ENCODE data around the gene NF1. TPM values are rescaled to one million over a fixed set of nuclear protein-coding genes. Genes with fewer than 3 reads are reported as not detected.

NF1 gene
- total and polyA plus RNA-seq, 2 of the 13 experiments (the other 11 are each of a cell fraction or from before 2014, with no cell fraction given) = 21.5 to 26.5 TPM

GRCh38 chr17:31416503-31416923 lies 321.7 kb downstream of the NF1 start (continued):
- TF ChIP-seq UBTF (CRISPR knock-in tag; IDR thresholded peaks at IDR 0.05) (peak; percentile 33; the same call in 1 of the 2 replicates), HOXA3 (CRISPR knock-in tag; IDR thresholded peaks at IDR 0.05) (no peak), POLR2G (IDR thresholded peaks at IDR 0.05; ENCODE audit: low read depth, low read length) (0 out of 2 replicates have a peak, but pooled peaks have one; percentile 27), ZBTB42 (CRISPR knock-in tag; IDR thresholded peaks at IDR 0.05) (peak; percentile 92), ZFP90 (CRISPR knock-in tag; IDR thresholded peaks at IDR 0.05; ENCODE audit: borderline replicate concordance) (no peak), ZMYM2 (CRISPR knock-in tag; IDR thresholded peaks at IDR 0.05) (no peak), ATRX (CRISPR knock-in tag; IDR thresholded peaks at IDR 0.05; ENCODE audit: borderline replicate concordance) (no peak), SMARCE1 (IDR thresholded peaks at IDR 0.05; ENCODE audit: borderline replicate concordance) (no peak), ZNF614 (CRISPR knock-in tag; IDR thresholded peaks at IDR 0.05; ENCODE audit: borderline replicate concordance) (0 out of 2 replicates have a peak, but pooled peaks have one; percentile 22), ZNF598 (CRISPR knock-in tag; IDR thresholded peaks at IDR 0.05; ENCODE audit: borderline replicate concordance) (no peak), MXI1 (IDR thresholded peaks at IDR 0.05; ENCODE audit: borderline replicate concordance, low read depth, low read length) (no peak), PBX3 (CRISPR knock-in tag; IDR thresholded peaks at IDR 0.05; ENCODE audit: borderline replicate concordance) (no peak), SYNCRIP (IDR thresholded peaks at IDR 0.05; ENCODE audit: insufficient read depth, low read depth, low read length) (no peak), HNF4G (IDR thresholded peaks at IDR 0.05; ENCODE audit: borderline replicate concordance, low read depth, low read length) (peak; percentile 34), HNF4G (CRISPR knock-in tag; IDR thresholded peaks at IDR 0.05; ENCODE audit: borderline replicate concordance, low read depth) (no peak), SPEN (CRISPR knock-in tag; IDR thresholded peaks at IDR 0.05; ENCODE audit: low read depth) (no peak), CSRNP1 (CRISPR knock-in tag; IDR thresholded peaks at IDR 0.05) (no peak)
- TF ChIP-seq, protein P1, sequence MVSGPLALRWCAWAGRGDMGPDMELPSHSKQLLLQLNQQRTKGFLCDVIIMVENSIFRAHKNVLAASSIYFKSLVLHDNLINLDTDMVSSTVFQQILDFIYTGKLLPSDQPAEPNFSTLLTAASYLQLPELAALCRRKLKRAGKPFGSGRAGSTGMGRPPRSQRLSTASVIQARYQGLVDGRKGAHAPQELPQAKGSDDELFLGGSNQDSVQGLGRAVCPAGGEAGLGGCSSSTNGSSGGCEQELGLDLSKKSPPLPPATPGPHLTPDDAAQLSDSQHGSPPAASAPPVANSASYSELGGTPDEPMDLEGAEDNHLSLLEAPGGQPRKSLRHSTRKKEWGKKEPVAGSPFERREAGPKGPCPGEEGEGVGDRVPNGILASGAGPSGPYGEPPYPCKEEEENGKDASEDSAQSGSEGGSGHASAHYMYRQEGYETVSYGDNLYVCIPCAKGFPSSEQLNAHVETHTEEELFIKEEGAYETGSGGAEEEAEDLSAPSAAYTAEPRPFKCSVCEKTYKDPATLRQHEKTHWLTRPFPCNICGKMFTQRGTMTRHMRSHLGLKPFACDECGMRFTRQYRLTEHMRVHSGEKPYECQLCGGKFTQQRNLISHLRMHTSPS (CRISPR knock-in tag; IDR thresholded peaks at IDR 0.05; ENCODE audit: low read depth) = no peak
- TF ChIP-seq, protein P2, sequence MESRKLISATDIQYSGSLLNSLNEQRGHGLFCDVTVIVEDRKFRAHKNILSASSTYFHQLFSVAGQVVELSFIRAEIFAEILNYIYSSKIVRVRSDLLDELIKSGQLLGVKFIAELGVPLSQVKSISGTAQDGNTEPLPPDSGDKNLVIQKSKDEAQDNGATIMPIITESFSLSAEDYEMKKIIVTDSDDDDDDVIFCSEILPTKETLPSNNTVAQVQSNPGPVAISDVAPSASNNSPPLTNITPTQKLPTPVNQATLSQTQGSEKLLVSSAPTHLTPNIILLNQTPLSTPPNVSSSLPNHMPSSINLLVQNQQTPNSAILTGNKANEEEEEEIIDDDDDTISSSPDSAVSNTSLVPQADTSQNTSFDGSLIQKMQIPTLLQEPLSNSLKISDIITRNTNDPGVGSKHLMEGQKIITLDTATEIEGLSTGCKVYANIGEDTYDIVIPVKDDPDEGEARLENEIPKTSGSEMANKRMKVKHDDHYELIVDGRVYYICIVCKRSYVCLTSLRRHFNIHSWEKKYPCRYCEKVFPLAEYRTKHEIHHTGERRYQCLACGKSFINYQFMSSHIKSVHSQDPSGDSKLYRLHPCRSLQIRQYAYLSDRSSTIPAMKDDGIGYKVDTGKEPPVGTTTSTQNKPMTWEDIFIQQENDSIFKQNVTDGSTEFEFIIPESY (CRISPR knock-in tag; IDR thresholded peaks at IDR 0.05) = no peak
